ENCODE results near the gene SLC28A3. TPM values are rescaled to one million over a fixed set of nuclear protein-coding genes. Genes with fewer than 3 reads are reported as not detected.
A peak's percentile ranks its signal among the peaks of the same experiment; 100 is the strongest.

SLC28A3 gene
- total and polyA plus RNA-seq, 12 donors, result under 0.01 to 0.40 (median 0.04) TPM; not detected in 9

GRCh38 chr9:84264307-84265029 is 76.1 kb downstream of the SLC28A3 start:
- no peak overlapping the region for H3K4me3 ChIP-seq
- TF ChIP-seq POLR2A (IDR thresholded peaks at IDR 0.05), result no peak
- TF ChIP-seq CTCF (IDR thresholded peaks at IDR 0.05), result no peak
- WGBS, 4 donors, result 63 to 66% (median 64%) methylated on average over 3 of the region's 3 CpGs
- H3K4me1 ChIP-seq (replicated peaks in 1 of 2), result no peaks in the 10 kb centered on the region
- intact Hi-C loops (cut with DNase I), result loop anchor here (5.0 kb wide), 2 partner anchors 53 to 327 kb away; no protein-coding TSS in a partner anchor
- H3K9me3 ChIP-seq (replicated peaks in 1 of 3), result no peaks in the 10 kb centered on the region
- DNase-seq, result no peak
- no peak overlapping the region for H3K27ac ChIP-seq
- H3K27me3 ChIP-seq, result no peaks in the 10 kb centered on the region
- no peaks in the 10 kb centered on the region for H3K36me3 ChIP-seq (replicated peaks in 1 of 2)

GRCh38 chr9:84261070-84261746 is 79.3 kb downstream of the SLC28A3 start:
- TF ChIP-seq POLR2A (IDR thresholded peaks at IDR 0.05), result no peak
- peak; percentile 81 to 96 (median 94) for TF ChIP-seq CTCF (IDR thresholded peaks at IDR 0.05)
- peak overlapping the region in 3 of 4 donors; percentile 4 to 72 (median 28) for H3K4me3 ChIP-seq
- DNase-seq, result peak; percentile 81 to 95 (median 89)
- H3K4me1 ChIP-seq (replicated peaks in 1 of 2), result no peaks in the 10 kb centered on the region
- WGBS, 4 donors, result 29 to 39% (median 30%) methylated on average over 10 to 13 of the region's 13 CpGs
- no peaks in the 10 kb centered on the region for H3K9me3 ChIP-seq (replicated peaks in 1 of 3)
- no peaks in the 10 kb centered on the region for H3K36me3 ChIP-seq (replicated peaks in 1 of 2)
- H3K27ac ChIP-seq, result peak overlapping the region in 2 of 5 donors; percentile 40 to 51
- H3K27me3 ChIP-seq, result no peaks in the 10 kb centered on the region
- intact Hi-C loops (cut with DNase I), result loop anchor here (5.0 kb wide), 1 partner anchor 324 kb away; no protein-coding TSS in a partner anchor

GRCh38 chr9:84258371-84258770 is 82.2 kb downstream of the SLC28A3 start:
- Histone ChIP-seq H3K9me3 (replicated peaks in 1 of 3) (no peaks in the 10 kb centered on the region), H3K4me1 (replicated peaks in 1 of 2) (no peaks in the 10 kb centered on the region), H3K27ac (peak overlapping the region in 1 of 5 donors; percentile 36), H3K36me3 (replicated peaks in 1 of 2) (no peaks in the 10 kb centered on the region), H3K4me3 (no peak overlapping the region), H3K27me3 (no peaks in the 10 kb centered on the region)
- intact Hi-C loops (cut with DNase I), result no loop called here
- 77 to 79% (median 78%) methylated on average over 9 of the region's 9 CpGs for WGBS, 4 donors
- DNase-seq, result peak in 3 of 7 donors; percentile 29 to 93 (median 42)
- TF ChIP-seq CTCF (IDR thresholded peaks at IDR 0.05), result no peak
- no peak for TF ChIP-seq POLR2A (IDR thresholded peaks at IDR 0.05)

GRCh38 chr9:84255696-84256095 is 84.9 kb downstream of the SLC28A3 start:
- DNase-seq, result no peak
- Histone ChIP-seq H3K4me1 (replicated peaks in 1 of 2) (no peaks in the 10 kb centered on the region), H3K27me3 (no peaks in the 10 kb centered on the region), H3K36me3 (replicated peaks in 1 of 2) (no peaks in the 10 kb centered on the region), H3K4me3 (no peak overlapping the region), H3K27ac (peak overlapping the region in 1 of 5 donors; percentile 47), H3K9me3 (replicated peaks in 1 of 3) (no peaks in the 10 kb centered on the region)
- TF ChIP-seq CTCF (IDR thresholded peaks at IDR 0.05), result no peak
- WGBS, 4 donors, result 54 to 74% (median 68%) methylated on average over 4 of the region's 4 CpGs
- intact Hi-C loops (cut with DNase I), result no loop called here
